GM12878 (cell line): ENCODE measurements around the gene BORCS5. TPM values are rescaled to one million over a fixed set of nuclear protein-coding genes. Genes with fewer than 3 reads are reported as not detected.

ENCODE experiments used
- ATAC-seq: fragments of 200-7000 bp; cut with Tn5 transposase; 3 replicates; pipeline ENCODE4 v1.9.1; 2020; ENCODE audit warnings: mild to moderate bottlenecking, moderate library complexity
- BruUV-seq: library from RNA; stranded (reverse); fragments of 400-500 nt; replicated peaks from 2 replicates; lab custom pipeline; 2021; lab: Mats Ljungman, UMichigan
- CTCF ChIA-PET: fragments of 300-600 bp; sonication (Branson Sonifier 250); formaldehyde crosslinking; extraction: SDS; loops from one replicate; lab custom pipeline; 2021; ENCODE audit warnings: inconsistent platforms; lab: Yijun Ruan, JAX
- POLR2A ChIA-PET: fragments of 350-600 bp; formaldehyde crosslinking; extraction: SDS; loops from one replicate; lab custom pipeline; 2021; ENCODE audit warnings: inconsistent platforms; lab: Charles Lee
- RAD21 ChIA-PET: fragments of 300-600 bp; sonication (Branson Sonifier 250); formaldehyde crosslinking; loops from one replicate; lab custom pipeline; 2023; ENCODE audit warnings: antibody characterized with exemption; ENCODE audit not compliant: unreplicated experiment; lab: Charles Lee
- SMC1A ChIA-PET: fragments of 300-600 bp; sonication (Branson Sonifier 250); formaldehyde crosslinking; loops from one replicate; lab custom pipeline; 2023; ENCODE audit not compliant: unreplicated experiment, uncharacterized antibody; lab: Charles Lee
- DNase-seq: peaks from one replicate; pipeline ENCODE4 v3.0.0-alpha.2; 2011; ENCODE audit warnings: low read depth, low spot score
- FAIRE-seq: peaks from 3 replicates; lab custom pipeline; 2011; peaks lifted over from hg19 to GRCh38; lab: Jason Lieb, UNC
- H2AFZ ChIP-seq: 2 replicates; pipeline ENCODE4 v1.6.0; 2011; ENCODE audit warnings: low read depth, low read length, control low read depth; ENCODE audit not compliant: control insufficient read depth
- H3K27ac ChIP-seq: 2 replicates; pipeline ENCODE4 v1.5.1; 2011; ENCODE audit warnings: control low read depth; ENCODE audit not compliant: control insufficient read depth, insufficient read depth
- H3K27me3 ChIP-seq, 2 experiments: replicated peaks in 1 of 2; 2 replicates each; pipeline versions ENCODE4 v1.6.0 to v1.6.1; 2011; ENCODE audit warnings: low read length in 1 of 2; ENCODE audit not compliant: control insufficient read depth in 2 of 2, insufficient read depth in 2 of 2
- H3K36me3 ChIP-seq, 2 experiments: 2 replicates each; pipeline ENCODE4 v1.5.1; 2011; ENCODE audit warnings: low read length in 1 of 2; ENCODE audit not compliant: control insufficient read depth in 2 of 2, insufficient read depth in 2 of 2
- H3K4me1 ChIP-seq: 2 replicates; pipeline ENCODE4 v1.6.1; 2011; ENCODE audit warnings: mild to moderate bottlenecking, low read length, moderate library complexity, mixed read lengths; ENCODE audit not compliant: control insufficient read depth, insufficient read depth
- H3K4me2 ChIP-seq: 2 replicates; pipeline ENCODE4 v1.6.0; 2011; ENCODE audit warnings: control low read depth; ENCODE audit not compliant: control insufficient read depth, insufficient read depth
- H3K4me3 ChIP-seq: fragments of 200-600 bp; sonication (generic); 2 replicates; pipeline ENCODE4 v1.5.1; 2016
- H3K79me2 ChIP-seq: 2 replicates; pipeline ENCODE4 v1.6.0; 2011; ENCODE audit warnings: low read length; ENCODE audit not compliant: control insufficient read depth, insufficient read depth
- H3K9ac ChIP-seq: 2 replicates; pipeline ENCODE4 v1.8.0; 2011; ENCODE audit warnings: low read length, control low read depth, mixed read lengths; ENCODE audit not compliant: control insufficient read depth, insufficient read depth
- H3K9me3 ChIP-seq: replicated peaks from 3 replicates; pipeline ENCODE4 v1.5.1; 2011; ENCODE audit warnings: mild to moderate bottlenecking, low read length; ENCODE audit not compliant: control insufficient read depth, insufficient read depth
- H4K20me1 ChIP-seq: 2 replicates; pipeline ENCODE4 v1.6.0; 2011; ENCODE audit not compliant: control insufficient read depth, insufficient read depth
- BHLHE40 ChIP-seq, 2 experiments: fragments of 450-650 bp in 1 of 2; IDR thresholded peaks; 2 replicates each; pipeline ENCODE4 v1.6.1; 2011 to 2017; ENCODE audit warnings: low read depth in 2 of 2, borderline replicate concordance in 1 of 2, improper control_type of control experiment in 1 of 2, low read length in 1 of 2, mild to moderate bottlenecking in 1 of 2
- BRCA1 ChIP-seq: IDR thresholded peaks from 2 replicates; pipeline ENCODE4 v1.6.1; 2011; ENCODE audit warnings: low read depth, low read length, improper control_type of control experiment
- EGR1 ChIP-seq, 2 experiments: IDR thresholded peaks; 1 replicate in 1 of 2; 2 replicates in 1 of 2; pipeline ENCODE4 v1.6.1; 2011 to 2012; ENCODE audit warnings: low read depth in 2 of 2, low read length in 2 of 2, borderline replicate concordance in 1 of 2, mild to moderate bottlenecking in 1 of 2, moderate library complexity in 1 of 2
- ELK1 ChIP-seq: IDR thresholded peaks from 2 replicates; pipeline ENCODE4 v1.6.1; 2012; ENCODE audit warnings: low read depth, low read length, improper control_type of control experiment
- EP300 ChIP-seq, 2 experiments: fragments of 150-350 bp in 1 of 2; IDR thresholded peaks; 2 replicates each; pipeline ENCODE4 v1.6.1; 2011 to 2012; ENCODE audit warnings: low read depth in 2 of 2, low read length in 2 of 2, borderline replicate concordance in 1 of 2, improper control_type of control experiment in 1 of 2, inconsistent platforms in 1 of 2; ENCODE audit not compliant: control insufficient read depth in 1 of 2
- HDAC6 ChIP-seq: fragments of 200-600 bp; sonication (generic); IDR thresholded peaks from one replicate; pipeline ENCODE4 v1.8.0; 2017; ENCODE audit warnings: antibody characterized with exemption; ENCODE audit not compliant: unreplicated experiment
- NFIC ChIP-seq: IDR thresholded peaks from 2 replicates; pipeline ENCODE4 v1.6.1; 2012; ENCODE audit warnings: low read depth, mild to moderate bottlenecking, inconsistent platforms, low read length, moderate library complexity
- NFYB ChIP-seq: IDR thresholded peaks from 2 replicates; pipeline ENCODE4 v1.6.1; 2011; ENCODE audit warnings: low read depth, mild to moderate bottlenecking, low read length, improper control_type of control experiment, moderate library complexity; ENCODE audit not compliant: insufficient read depth
- NR2C2 ChIP-seq: IDR thresholded peaks from 2 replicates; pipeline ENCODE4 v1.6.1; 2011; ENCODE audit warnings: borderline replicate concordance, low read depth; ENCODE audit not compliant: control insufficient read depth, insufficient read length
- NR2F1 ChIP-seq: fragments of 450-650 bp; conservative IDR thresholded peaks from 2 replicates; pipeline ENCODE4 v1.6.1; 2017; ENCODE audit warnings: mild to moderate bottlenecking
- PML ChIP-seq: IDR thresholded peaks from 2 replicates; pipeline ENCODE4 v1.6.1; 2012; ENCODE audit warnings: low read length, inconsistent platforms
- RCOR1 ChIP-seq: conservative IDR thresholded peaks from 2 replicates; pipeline ENCODE4 v1.6.1; 2012; ENCODE audit warnings: low read depth, low read length, improper control_type of control experiment
- SREBF2 ChIP-seq: IDR thresholded peaks from 2 replicates; pipeline ENCODE4 v1.6.1; 2012; ENCODE audit warnings: mild to moderate bottlenecking, low read length
- SRF ChIP-seq, 2 experiments: IDR thresholded peaks; 2 replicates each; pipeline ENCODE4 v1.6.1; 2011; ENCODE audit warnings: low read depth in 2 of 2, low read length in 2 of 2, mild to moderate bottlenecking in 1 of 2, moderate library complexity in 1 of 2
- ZNF384 ChIP-seq: IDR thresholded peaks from 2 replicates; pipeline ENCODE4 v1.6.1; 2012; ENCODE audit warnings: low read depth, mild to moderate bottlenecking, low read length, improper control_type of control experiment, borderline replicate concordance
- WGBS: methylation state at CpG from one replicate; pipeline ENCODE4 v1.1.6; 2016; ENCODE audit warnings: low lambda C conversion rate; ENCODE audit not compliant: insufficient replicate concordance, insufficient coverage; ENCODE audit errors: missing lambda C conversion rate; 5-methylcytosine and 5-hydroxymethylcytosine counted together
- in situ Hi-C: fragments of 300-500 bp; cut with MboI; formaldehyde crosslinking; loops from 9 replicates; pipeline ENCODE4 v1.14.3; 2018; ENCODE audit warnings: mixed read lengths
- intact Hi-C: fragments of 100-400 bp; cut with micrococcal nuclease; formaldehyde crosslinking; loops from one replicate; pipeline ENCODE4 v1.14.2; 2022; ENCODE audit not compliant: unreplicated experiment
- polyA plus RNA-seq, 11 experiments: library from polyadenylated mRNA; depleted of rRNA in 4 of 11; unstranded in 6 of 11; stranded (reverse) in 5 of 11; fragments of >200 nt; fragmentation: Nextera tagmentation in 4 of 11; fragmentation: Illumina TruSeq in 1 of 11; extraction: Ambion mirVana in 4 of 11; extraction: Trizol in 1 of 11; gene quantifications; 1 replicate in 1 of 11; 2 replicates in 10 of 11; pipeline versions ENCODE4 v1.2.1 to v1.2.3, GENCODE V29; 2011 to 2016; ENCODE audit warnings: inconsistent platforms in 2 of 11, missing spikeins in 2 of 11, low read depth in 1 of 11
- total RNA-seq, 4 experiments: library from RNA; depleted of rRNA in 3 of 4; stranded (reverse); fragments of >200 nt in 3 of 4; fragmentation: Illumina TruSeq in 1 of 4; extraction: Trizol in 1 of 4; gene quantifications; 2 replicates each; pipeline versions ENCODE4 v1.2.1 to v1.2.3, GENCODE V29; 2013 to 2021
- TF ChIP-seq, protein P1 (sequence below): fragments of 450-650 bp; IDR thresholded peaks from 2 replicates; pipeline ENCODE4 v1.6.1; 2018; ENCODE audit warnings: borderline replicate concordance, mild to moderate bottlenecking; ENCODE audit not compliant: partially characterized antibody
- TF ChIP-seq, protein P2 (sequence below): IDR thresholded peaks from 2 replicates; pipeline ENCODE4 v1.6.1; 2011; ENCODE audit warnings: mild to moderate bottlenecking, low read depth, low read length, moderate library complexity; ENCODE audit not compliant: insufficient replicate concordance

Gene BORCS5
- total and polyA plus RNA-seq, 10 of the 15 experiments (the other 5 are each of a cell fraction or from before 2014, with no cell fraction given), result 1.4 to 39.7 (median 16.1) TPM

GRCh38 chr12:12449533-12450025 is 92.7 kb downstream of the BORCS5 start:
- DNase-seq, result no peak
- in situ Hi-C loops (no loop called here), intact Hi-C loops (no loop called here)
- Histone ChIP-seq H4K20me1 (no peaks in the 10 kb centered on the region), H3K27ac (no peak overlapping the region), H3K79me2 (no peaks in the 10 kb centered on the region), H3K4me2 (no peak overlapping the region), H2AFZ (no peak overlapping the region), H3K36me3 (no peaks in the 10 kb centered on the region), H3K4me3 (no peak overlapping the region), H3K9ac (no peak overlapping the region), H3K9me3 (no peaks in the 10 kb centered on the region), H3K27me3 (no peaks in the 10 kb centered on the region), H3K4me1 (no peaks in the 10 kb centered on the region)
- 92% methylated on average over 13 of the region's 13 CpGs for WGBS
- ATAC-seq, result no peak
- ChIA-PET RAD21 (no interaction called here), POLR2A (interaction anchor here (1.1 to 1.2 kb wide), 2 partner anchors 8 to 14 kb away, joined by 3 read pairs; no protein-coding TSS in a partner anchor), CTCF (interaction anchor here (0.6 kb wide), 1 partner anchor 19 kb away, joined by 3 read pairs; no protein-coding TSS in a partner anchor), SMC1A (no interaction called here)
- no TSS peak for BruUV-seq
- no peak for FAIRE-seq
- TF ChIP-seq, protein P1, sequence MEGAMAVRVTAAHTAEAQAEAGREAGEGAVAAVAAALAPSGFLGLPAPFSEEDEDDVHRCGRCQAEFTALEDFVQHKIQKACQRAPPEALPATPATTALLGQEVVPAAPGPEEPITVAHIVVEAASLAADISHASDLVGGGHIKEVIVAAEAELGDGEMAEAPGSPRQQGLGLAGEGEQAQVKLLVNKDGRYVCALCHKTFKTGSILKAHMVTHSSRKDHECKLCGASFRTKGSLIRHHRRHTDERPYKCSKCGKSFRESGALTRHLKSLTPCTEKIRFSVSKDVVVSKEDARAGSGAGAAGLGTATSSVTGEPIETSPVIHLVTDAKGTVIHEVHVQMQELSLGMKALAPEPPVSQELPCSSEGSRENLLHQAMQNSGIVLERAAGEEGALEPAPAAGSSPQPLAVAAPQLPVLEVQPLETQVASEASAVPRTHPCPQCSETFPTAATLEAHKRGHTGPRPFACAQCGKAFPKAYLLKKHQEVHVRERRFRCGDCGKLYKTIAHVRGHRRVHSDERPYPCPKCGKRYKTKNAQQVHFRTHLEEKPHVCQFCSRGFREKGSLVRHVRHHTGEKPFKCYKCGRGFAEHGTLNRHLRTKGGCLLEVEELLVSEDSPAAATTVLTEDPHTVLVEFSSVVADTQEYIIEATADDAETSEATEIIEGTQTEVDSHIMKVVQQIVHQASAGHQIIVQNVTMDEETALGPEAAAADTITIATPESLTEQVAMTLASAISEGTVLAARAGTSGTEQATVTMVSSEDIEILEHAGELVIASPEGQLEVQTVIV, result no peak
- no peak for TF ChIP-seq ELK1
- TF ChIP-seq EP300 (IDR thresholded peaks at IDR 0.05; ENCODE audit: borderline replicate concordance in 1 of 2, control insufficient read depth in 1 of 2, low read depth in 2 of 2, low read length in 2 of 2), result no peak
- TF ChIP-seq SRF (IDR thresholded peaks at IDR 0.05; ENCODE audit: low read depth in 2 of 2, low read length in 2 of 2), result no peak
- TF ChIP-seq BHLHE40 (IDR thresholded peaks at IDR 0.05; ENCODE audit: borderline replicate concordance in 1 of 2, low read depth in 2 of 2, low read length in 1 of 2), result no peak
- no peak for TF ChIP-seq SREBF2
- TF ChIP-seq BRCA1, result no peak
- no peak for TF ChIP-seq ZNF384
- TF ChIP-seq NFYB, result no peak
- TF ChIP-seq PML, result no peak
- TF ChIP-seq EGR1 (IDR thresholded peaks at IDR 0.05; ENCODE audit: borderline replicate concordance in 1 of 2, low read depth in 2 of 2, low read length in 2 of 2), result no peak
- no peak for TF ChIP-seq RCOR1
- TF ChIP-seq, protein P2, sequence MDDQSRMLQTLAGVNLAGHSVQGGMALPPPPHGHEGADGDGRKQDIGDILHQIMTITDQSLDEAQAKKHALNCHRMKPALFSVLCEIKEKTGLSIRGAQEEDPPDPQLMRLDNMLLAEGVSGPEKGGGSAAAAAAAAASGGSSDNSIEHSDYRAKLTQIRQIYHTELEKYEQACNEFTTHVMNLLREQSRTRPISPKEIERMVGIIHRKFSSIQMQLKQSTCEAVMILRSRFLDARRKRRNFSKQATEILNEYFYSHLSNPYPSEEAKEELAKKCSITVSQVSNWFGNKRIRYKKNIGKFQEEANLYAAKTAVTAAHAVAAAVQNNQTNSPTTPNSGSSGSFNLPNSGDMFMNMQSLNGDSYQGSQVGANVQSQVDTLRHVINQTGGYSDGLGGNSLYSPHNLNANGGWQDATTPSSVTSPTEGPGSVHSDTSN, result no peak
- TF ChIP-seq NFIC, result no peak
- TF ChIP-seq NR2F1, result no peak
- TF ChIP-seq HDAC6, result no peak
- TF ChIP-seq NR2C2, result no peak
